ENCODE measurements around the gene PJA2.

The PJA2 gene

GRCh38 chr5:109347252-109347888 lies 62.4 kb downstream of the PJA2 start:
- DNase-seq (ENCODE audit: low read depth) = no peak

GRCh38 chr5:109345699-109346098 lies 64.1 kb downstream of the PJA2 start:
- DNase-seq (ENCODE audit: low read depth) = no peak

GRCh38 chr5:109340351-109340750 lies 69.4 kb downstream of the PJA2 start:
- DNase-seq (ENCODE audit: low read depth) = no peak

GRCh38 chr5:109335114-109335513 lies 74.7 kb downstream of the PJA2 start:
- DNase-seq (ENCODE audit: low read depth) = no peak

GRCh38 chr5:109334056-109334455 lies 75.7 kb downstream of the PJA2 start:
- DNase-seq (ENCODE audit: low read depth) = no peak

- DNase-seq (ENCODE audit: low read depth) = no peak
Measured at GRCh38 chr5:109329333-109330237, 80.2 kb downstream of the PJA2 start.

GRCh38 chr5:109328626-109329025 lies 81.1 kb downstream of the PJA2 start:
- no peak for DNase-seq (ENCODE audit: low read depth)

- no peak for DNase-seq (ENCODE audit: low read depth)
Measured at GRCh38 chr5:109327570-109327969, 82.2 kb downstream of the PJA2 start.

GRCh38 chr5:109326919-109327318 lies 82.9 kb downstream of the PJA2 start:
- no peak for DNase-seq (ENCODE audit: low read depth)

GRCh38 chr5:109325456-109325855 lies 84.3 kb downstream of the PJA2 start:
- no peak for DNase-seq (ENCODE audit: low read depth)

- no peak for DNase-seq (ENCODE audit: low read depth)
Measured at GRCh38 chr5:109324931-109325330, 84.8 kb downstream of the PJA2 start.

- DNase-seq (ENCODE audit: low read depth) = no peak
Measured at GRCh38 chr5:109324351-109324750, 85.4 kb downstream of the PJA2 start.

GRCh38 chr5:109322694-109323093 lies 87.1 kb downstream of the PJA2 start:
- DNase-seq (ENCODE audit: low read depth) = no peak

GRCh38 chr5:109319351-109319750 lies 90.4 kb downstream of the PJA2 start:
- DNase-seq (ENCODE audit: low read depth) = no peak

- no peak for DNase-seq (ENCODE audit: low read depth)
Measured at GRCh38 chr5:109318455-109319108, 91.2 kb downstream of the PJA2 start.

GRCh38 chr5:109316634-109317033 lies 93.1 kb downstream of the PJA2 start:
- DNase-seq (ENCODE audit: low read depth) = no peak

- no peak for DNase-seq (ENCODE audit: low read depth)
Measured at GRCh38 chr5:109315245-109315644, 94.5 kb downstream of the PJA2 start.

GRCh38 chr5:109313127-109313526 lies 96.6 kb downstream of the PJA2 start:
- no peak for DNase-seq (ENCODE audit: low read depth)

GRCh38 chr5:109312695-109313094 lies 97.1 kb downstream of the PJA2 start:
- DNase-seq (ENCODE audit: low read depth) = no peak

- DNase-seq (ENCODE audit: low read depth) = no peak
Measured at GRCh38 chr5:109310315-109310714, 99.5 kb downstream of the PJA2 start.

GRCh38 chr5:109309326-109310063 lies 100.3 kb downstream of the PJA2 start:
- no peak for DNase-seq (ENCODE audit: low read depth)

- DNase-seq (ENCODE audit: low read depth) = no peak
Measured at GRCh38 chr5:109307951-109308350, 101.8 kb downstream of the PJA2 start.
